ENCODE data around the gene ZNF469.
"Not testable (repeated sequence)": the region's sequence is repeated elsewhere in the genome, so short reads cannot be mapped to it uniquely, and the experiment has no call there.

ZNF469 gene

GRCh38 chr16:88405216-88406060 lies 22.7 kb downstream of the ZNF469 start:
- Histone ChIP-seq H3K4me3 (ENCODE audit: low read length) (no peak overlapping the region), H3K36me3 (ENCODE audit: insufficient read depth, low read depth, low read length) (no peaks in the 10 kb centered on the region), H3K9me3 (ENCODE audit: insufficient read depth, low read depth, low read length) (no peaks in the 10 kb centered on the region), H3K27ac (ENCODE audit: low read length) (no peak overlapping the region), H3K4me1 (ENCODE audit: insufficient read depth, low read length) (no peaks in the 10 kb centered on the region), H3K9ac (ENCODE audit: low read depth, low read length) (no peak overlapping the region), H3K27me3 (ENCODE audit: insufficient read depth, low read length) (no peaks in the 10 kb centered on the region)

GRCh38 chr16:88406096-88407041 lies 23.6 kb downstream of the ZNF469 start:
- Histone ChIP-seq H3K4me1 (ENCODE audit: insufficient read depth, low read length) (no peaks in the 10 kb centered on the region), H3K36me3 (ENCODE audit: insufficient read depth, low read depth, low read length) (no peaks in the 10 kb centered on the region), H3K9ac (ENCODE audit: low read depth, low read length) (no peak overlapping the region)

GRCh38 chr16:88407042-88407420 lies 24.3 kb downstream of the ZNF469 start:
- H3K9ac ChIP-seq (ENCODE audit: low read depth, low read length), result no peak overlapping the region
- no peaks in the 10 kb centered on the region for H3K27me3 ChIP-seq (ENCODE audit: insufficient read depth, low read length)
- H3K36me3 ChIP-seq (ENCODE audit: insufficient read depth, low read depth, low read length), result no peaks in the 10 kb centered on the region
- no peak overlapping the region for H3K4me3 ChIP-seq (ENCODE audit: low read length)
- no peaks in the 10 kb centered on the region for H3K9me3 ChIP-seq (ENCODE audit: insufficient read depth, low read depth, low read length)
- H3K27ac ChIP-seq (ENCODE audit: low read length), result no peak overlapping the region
- no peaks in the 10 kb centered on the region for H3K4me1 ChIP-seq (ENCODE audit: insufficient read depth, low read length)

More at GRCh38 chr16:88406096-88407041, 23.6 kb downstream of the ZNF469 start:
- Histone ChIP-seq H3K27me3 (ENCODE audit: insufficient read depth, low read length) (no peaks in the 10 kb centered on the region), H3K4me3 (ENCODE audit: low read length) (no peak overlapping the region), H3K27ac (ENCODE audit: low read length) (no peak overlapping the region), H3K9me3 (ENCODE audit: insufficient read depth, low read depth, low read length) (no peaks in the 10 kb centered on the region)

- H3K36me3 ChIP-seq (ENCODE audit: insufficient read depth, low read depth, low read length), result no peaks in the 10 kb centered on the region
- no peak overlapping the region for H3K9ac ChIP-seq (ENCODE audit: low read depth, low read length)
- H3K4me1 ChIP-seq (ENCODE audit: insufficient read depth, low read length), result no peaks in the 10 kb centered on the region
- H3K9me3 ChIP-seq (ENCODE audit: insufficient read depth, low read depth, low read length), result no peaks in the 10 kb centered on the region
- no peak overlapping the region for H3K27ac ChIP-seq (ENCODE audit: low read length)
- no peak overlapping the region for H3K4me3 ChIP-seq (ENCODE audit: low read length)
- no peaks in the 10 kb centered on the region for H3K27me3 ChIP-seq (ENCODE audit: insufficient read depth, low read length)
Measured at GRCh38 chr16:88407807-88408206, 25.0 kb downstream of the ZNF469 start.

GRCh38 chr16:88408561-88409142 lies 25.9 kb downstream of the ZNF469 start:
- Histone ChIP-seq H3K27ac (ENCODE audit: low read length) (no peak overlapping the region), H3K27me3 (ENCODE audit: insufficient read depth, low read length) (no peaks in the 10 kb centered on the region), H3K36me3 (ENCODE audit: insufficient read depth, low read depth, low read length) (no peaks in the 10 kb centered on the region), H3K4me1 (ENCODE audit: insufficient read depth, low read length) (no peaks in the 10 kb centered on the region), H3K9me3 (ENCODE audit: insufficient read depth, low read depth, low read length) (no peaks in the 10 kb centered on the region), H3K4me3 (ENCODE audit: low read length) (no peak overlapping the region), H3K9ac (ENCODE audit: low read depth, low read length) (no peak overlapping the region)

GRCh38 chr16:88409296-88410065 lies 26.7 kb downstream of the ZNF469 start:
- H3K4me3 ChIP-seq (ENCODE audit: low read length), result no peak overlapping the region
- H3K9me3 ChIP-seq (ENCODE audit: insufficient read depth, low read depth, low read length), result no peaks in the 10 kb centered on the region
- no peaks in the 10 kb centered on the region for H3K27me3 ChIP-seq (ENCODE audit: insufficient read depth, low read length)
- no peak overlapping the region for H3K9ac ChIP-seq (ENCODE audit: low read depth, low read length)
- no peaks in the 10 kb centered on the region for H3K36me3 ChIP-seq (ENCODE audit: insufficient read depth, low read depth, low read length)
- no peak overlapping the region for H3K27ac ChIP-seq (ENCODE audit: low read length)
- no peaks in the 10 kb centered on the region for H3K4me1 ChIP-seq (ENCODE audit: insufficient read depth, low read length)

- not testable (repeated sequence) for H3K9ac ChIP-seq (ENCODE audit: low read depth, low read length); H3K9me3 ChIP-seq (ENCODE audit: insufficient read depth, low read depth, low read length); H3K4me3 ChIP-seq (ENCODE audit: low read length); H3K4me1 ChIP-seq (ENCODE audit: insufficient read depth, low read length); H3K36me3 ChIP-seq (ENCODE audit: insufficient read depth, low read depth, low read length); H3K27ac ChIP-seq (ENCODE audit: low read length); H3K27me3 ChIP-seq (ENCODE audit: insufficient read depth, low read length)
Measured at GRCh38 chr16:88410297-88410968, 27.7 kb downstream of the ZNF469 start.

GRCh38 chr16:88411951-88412576 lies 29.3 kb downstream of the ZNF469 start:
- H3K36me3 ChIP-seq (ENCODE audit: insufficient read depth, low read depth, low read length), result no peaks in the 10 kb centered on the region
- no peak overlapping the region for H3K4me3 ChIP-seq (ENCODE audit: low read length)
- H3K4me1 ChIP-seq (ENCODE audit: insufficient read depth, low read length), result no peaks in the 10 kb centered on the region

GRCh38 chr16:88412766-88413165 lies 30.0 kb downstream of the ZNF469 start:
- Histone ChIP-seq H3K36me3 (ENCODE audit: insufficient read depth, low read depth, low read length) (no peaks in the 10 kb centered on the region), H3K4me1 (ENCODE audit: insufficient read depth, low read length) (no peaks in the 10 kb centered on the region)

More at GRCh38 chr16:88411951-88412576, 29.3 kb downstream of the ZNF469 start:
- Histone ChIP-seq H3K27ac (ENCODE audit: low read length) (no peak overlapping the region), H3K9me3 (ENCODE audit: insufficient read depth, low read depth, low read length) (no peaks in the 10 kb centered on the region), H3K27me3 (ENCODE audit: insufficient read depth, low read length) (no peaks in the 10 kb centered on the region), H3K9ac (ENCODE audit: low read depth, low read length) (no peak overlapping the region)

GRCh38 chr16:88413231-88413630 lies 30.5 kb downstream of the ZNF469 start:
- Histone ChIP-seq H3K27ac (ENCODE audit: low read length) (no peak overlapping the region), H3K9me3 (ENCODE audit: insufficient read depth, low read depth, low read length) (no peaks in the 10 kb centered on the region), H3K36me3 (ENCODE audit: insufficient read depth, low read depth, low read length) (no peaks in the 10 kb centered on the region), H3K9ac (ENCODE audit: low read depth, low read length) (no peak overlapping the region), H3K27me3 (ENCODE audit: insufficient read depth, low read length) (no peaks in the 10 kb centered on the region), H3K4me1 (ENCODE audit: insufficient read depth, low read length) (no peaks in the 10 kb centered on the region), H3K4me3 (ENCODE audit: low read length) (no peak overlapping the region)

More at GRCh38 chr16:88412766-88413165, 30.0 kb downstream of the ZNF469 start:
- Histone ChIP-seq H3K27me3 (ENCODE audit: insufficient read depth, low read length) (no peaks in the 10 kb centered on the region), H3K4me3 (ENCODE audit: low read length) (no peak overlapping the region), H3K9ac (ENCODE audit: low read depth, low read length) (no peak overlapping the region), H3K9me3 (ENCODE audit: insufficient read depth, low read depth, low read length) (no peaks in the 10 kb centered on the region), H3K27ac (ENCODE audit: low read length) (no peak overlapping the region)
